Stimulated activated CD4-positive, alpha-beta T cell treated with anti-CD3 and anti-CD28 coated beads, Interleukin-1b, Interleukin-23, amount 100 ng/mL, for 24 hours (primary cell): ENCODE data around the gene KLHDC4.
"Not testable (repeated sequence)": the region's sequence is repeated elsewhere in the genome, so short reads cannot be mapped to it uniquely, and the experiment has no call there.

Experiments
- DNase-seq, 4 experiments: peaks; one replicate each; pipeline ENCODE4 v3.0.0-alpha.2; 2020; ENCODE audit warnings: low read depth in 4 of 4, low spot score in 1 of 4

Gene KLHDC4

GRCh38 chr16:87788730-87789436, 23.1 kb upstream of the KLHDC4 start:
- DNase-seq: not testable (repeated sequence)

GRCh38 chr16:87787451-87788091, 21.8 kb upstream of the KLHDC4 start:
- DNase-seq: not testable (repeated sequence)

- DNase-seq: no peak
These were observed 19.0 kb upstream of the KLHDC4 start for GRCh38 chr16:87784812-87785211.

- no peak for DNase-seq
These were observed 16.2 kb upstream of the KLHDC4 start for GRCh38 chr16:87782033-87782432.

GRCh38 chr16:87780385-87780989, 14.7 kb upstream of the KLHDC4 start:
- DNase-seq: peak in 2 of 4 experiments; percentile 25 to 74

GRCh38 chr16:87778830-87779579, 13.2 kb upstream of the KLHDC4 start:
- DNase-seq: peak; percentile 74 to 93 (median 92)

GRCh38 chr16:87778476-87778829, 12.7 kb upstream of the KLHDC4 start:
- DNase-seq: no peak

- DNase-seq: not testable (repeated sequence)
These were observed 8.1 kb upstream of the KLHDC4 start for GRCh38 chr16:87773836-87774235.

- not testable (repeated sequence) for DNase-seq
These were observed 1.7 kb upstream of the KLHDC4 start for GRCh38 chr16:87767456-87767855.

GRCh38 chr16:87766485-87766797, 655 bp upstream of the KLHDC4 start:
- DNase-seq: no peak

GRCh38 chr16:87765473-87765775, 362 bp downstream of the KLHDC4 start:
- peak in 1 of 4 experiments; percentile 18 for DNase-seq

GRCh38 chr16:87764600-87765472, 950 bp downstream of the KLHDC4 start:
- no peak for DNase-seq

- DNase-seq: no peak
These were observed 3.2 kb downstream of the KLHDC4 start for GRCh38 chr16:87762620-87763019.

- no peak for DNase-seq
These were observed 3.7 kb downstream of the KLHDC4 start for GRCh38 chr16:87762071-87762571.

GRCh38 chr16:87761060-87761459, 4.7 kb downstream of the KLHDC4 start:
- no peak for DNase-seq

- DNase-seq: no peak
These were observed 7.9 kb downstream of the KLHDC4 start for GRCh38 chr16:87757841-87758426.

GRCh38 chr16:87754535-87754934, 11.3 kb downstream of the KLHDC4 start:
- DNase-seq: no peak

- DNase-seq: no peak
These were observed 18.0 kb downstream of the KLHDC4 start for GRCh38 chr16:87747626-87748414.

GRCh38 chr16:87746178-87746577, 19.6 kb downstream of the KLHDC4 start:
- no peak for DNase-seq
